Measurements from ENCODE around the gene TNNI3K.

DNA sequence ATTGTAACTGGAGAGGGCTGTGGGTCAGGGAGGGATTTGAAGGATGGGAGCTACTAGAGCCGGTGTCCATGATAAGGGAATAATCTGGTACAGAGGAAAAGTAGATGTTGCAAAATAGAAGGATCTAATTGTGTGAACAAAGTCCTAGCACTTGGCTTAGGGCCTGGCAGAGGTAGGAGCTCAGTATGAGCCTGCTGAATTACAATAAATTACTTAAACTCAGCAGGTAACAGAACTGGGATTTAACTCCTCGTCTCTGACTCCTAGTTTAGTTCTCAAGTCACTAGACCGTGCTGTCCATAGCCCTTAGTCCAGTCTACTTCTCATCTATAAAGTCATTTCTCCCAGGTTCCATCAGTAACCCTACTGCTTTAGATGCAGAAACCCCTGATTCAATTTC lies 157.0 kb downstream of the TNNI3K start:
- TF ChIP-seq, protein P1, sequence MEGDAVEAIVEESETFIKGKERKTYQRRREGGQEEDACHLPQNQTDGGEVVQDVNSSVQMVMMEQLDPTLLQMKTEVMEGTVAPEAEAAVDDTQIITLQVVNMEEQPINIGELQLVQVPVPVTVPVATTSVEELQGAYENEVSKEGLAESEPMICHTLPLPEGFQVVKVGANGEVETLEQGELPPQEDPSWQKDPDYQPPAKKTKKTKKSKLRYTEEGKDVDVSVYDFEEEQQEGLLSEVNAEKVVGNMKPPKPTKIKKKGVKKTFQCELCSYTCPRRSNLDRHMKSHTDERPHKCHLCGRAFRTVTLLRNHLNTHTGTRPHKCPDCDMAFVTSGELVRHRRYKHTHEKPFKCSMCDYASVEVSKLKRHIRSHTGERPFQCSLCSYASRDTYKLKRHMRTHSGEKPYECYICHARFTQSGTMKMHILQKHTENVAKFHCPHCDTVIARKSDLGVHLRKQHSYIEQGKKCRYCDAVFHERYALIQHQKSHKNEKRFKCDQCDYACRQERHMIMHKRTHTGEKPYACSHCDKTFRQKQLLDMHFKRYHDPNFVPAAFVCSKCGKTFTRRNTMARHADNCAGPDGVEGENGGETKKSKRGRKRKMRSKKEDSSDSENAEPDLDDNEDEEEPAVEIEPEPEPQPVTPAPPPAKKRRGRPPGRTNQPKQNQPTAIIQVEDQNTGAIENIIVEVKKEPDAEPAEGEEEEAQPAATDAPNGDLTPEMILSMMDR (IDR thresholded peaks at IDR 0.05): no peak
- no peak for TF ChIP-seq POLR2A (IDR thresholded peaks at IDR 0.05; ENCODE audit: low read depth)
- no peak for TF ChIP-seq POLR2AphosphoS5 (IDR thresholded peaks at IDR 0.05)
- no peak for TF ChIP-seq EP300 (IDR thresholded peaks at IDR 0.05)

Measured in esophagus muscularis mucosa (tissue), 4 donors.